ENCODE data around the gene CPLX4. TPM values are rescaled to one million over a fixed set of nuclear protein-coding genes. Genes with fewer than 3 reads are reported as not detected.
A peak's percentile ranks its signal among the peaks of the same experiment; 100 is the strongest.

The CPLX4 gene
- total RNA-seq, 1 donor from 2014 or later = 2.2 TPM

DNA sequence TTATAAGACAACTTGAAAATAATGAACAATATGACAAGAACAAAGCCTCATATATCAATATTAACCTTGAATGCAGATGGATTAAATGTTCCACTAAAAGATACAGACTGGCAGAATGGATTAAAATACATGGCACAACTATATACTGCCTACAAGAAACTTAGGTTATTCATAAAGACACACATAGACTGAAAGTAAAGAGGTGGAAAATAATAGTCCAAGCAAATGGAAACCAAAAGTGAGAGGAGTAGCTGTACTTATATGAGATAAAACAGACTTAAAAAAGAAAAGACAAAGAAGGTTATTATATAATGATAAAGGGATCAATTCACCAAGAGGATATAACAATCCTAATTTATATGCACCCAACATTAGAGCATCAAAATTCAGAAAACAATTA, 22.4 kb upstream of the CPLX4 start:
- Histone ChIP-seq H3K27ac (no peak overlapping the region), H3K36me3 (peaks cover 89% of the 10 kb centered on the region)
- TF ChIP-seq, protein P1, sequence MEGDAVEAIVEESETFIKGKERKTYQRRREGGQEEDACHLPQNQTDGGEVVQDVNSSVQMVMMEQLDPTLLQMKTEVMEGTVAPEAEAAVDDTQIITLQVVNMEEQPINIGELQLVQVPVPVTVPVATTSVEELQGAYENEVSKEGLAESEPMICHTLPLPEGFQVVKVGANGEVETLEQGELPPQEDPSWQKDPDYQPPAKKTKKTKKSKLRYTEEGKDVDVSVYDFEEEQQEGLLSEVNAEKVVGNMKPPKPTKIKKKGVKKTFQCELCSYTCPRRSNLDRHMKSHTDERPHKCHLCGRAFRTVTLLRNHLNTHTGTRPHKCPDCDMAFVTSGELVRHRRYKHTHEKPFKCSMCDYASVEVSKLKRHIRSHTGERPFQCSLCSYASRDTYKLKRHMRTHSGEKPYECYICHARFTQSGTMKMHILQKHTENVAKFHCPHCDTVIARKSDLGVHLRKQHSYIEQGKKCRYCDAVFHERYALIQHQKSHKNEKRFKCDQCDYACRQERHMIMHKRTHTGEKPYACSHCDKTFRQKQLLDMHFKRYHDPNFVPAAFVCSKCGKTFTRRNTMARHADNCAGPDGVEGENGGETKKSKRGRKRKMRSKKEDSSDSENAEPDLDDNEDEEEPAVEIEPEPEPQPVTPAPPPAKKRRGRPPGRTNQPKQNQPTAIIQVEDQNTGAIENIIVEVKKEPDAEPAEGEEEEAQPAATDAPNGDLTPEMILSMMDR (IDR thresholded peaks at IDR 0.05) = no peak
- TF ChIP-seq EZH2 (IDR thresholded peaks at IDR 0.05) (no peak), EZH2phosphoT487 (IDR thresholded peaks at IDR 0.05) (no peak)

DNA sequence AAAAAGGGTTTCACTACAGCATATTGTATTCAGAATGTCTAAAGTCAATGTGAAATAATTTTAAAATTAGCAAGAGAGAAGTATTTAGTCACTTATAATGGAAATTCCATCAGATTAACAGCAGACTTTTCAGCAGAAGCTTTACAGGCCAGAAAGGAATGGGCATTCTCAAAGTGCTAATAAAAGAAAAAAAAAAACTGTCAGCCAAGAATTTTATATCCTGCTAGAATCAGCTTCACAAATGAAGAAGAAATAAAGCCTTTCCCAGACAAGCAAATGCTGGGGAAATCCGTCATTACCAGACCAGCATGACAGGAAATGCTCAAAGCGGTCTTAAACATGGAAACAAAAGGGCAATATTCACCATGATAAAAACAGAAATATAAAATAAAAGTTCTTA, 21.9 kb upstream of the CPLX4 start:
- H3K36me3 Mint-ChIP-seq = peaks cover 83% of the 10 kb centered on the region
- peaks cover 15% of the 10 kb centered on the region for H3F3A ChIP-seq (ENCODE audit: low read depth)
- H3K27ac ChIP-seq = no peak overlapping the region
- no peak overlapping the region for H3K27ac Mint-ChIP-seq
- no peak overlapping the region for H3K9ac ChIP-seq
- H3K36me3 ChIP-seq = peaks cover 86% of the 10 kb centered on the region
- H4K20me1 ChIP-seq (ENCODE audit: low read depth) = peaks cover 62% of the 10 kb centered on the region
- no peaks in the 10 kb centered on the region for H3K27me3 Mint-ChIP-seq (ENCODE audit: insufficient read depth, low read depth)
- no peaks in the 10 kb centered on the region for H3K4me1 Mint-ChIP-seq
- no peak overlapping the region for H2AFZ ChIP-seq (replicated peaks)
- H3K4me3 Mint-ChIP-seq = no peak overlapping the region
- H3K4me1 ChIP-seq = no peaks in the 10 kb centered on the region
- H3K9me3 ChIP-seq (ENCODE audit: low read depth) = no peaks in the 10 kb centered on the region
- peaks cover 38% of the 10 kb centered on the region for H3K9me3 Mint-ChIP-seq
- H3K4me3 ChIP-seq = no peak overlapping the region
- H3K79me2 ChIP-seq (ENCODE audit: low read depth) = peaks cover 92% of the 10 kb centered on the region
- H3K27me3 ChIP-seq = no peaks in the 10 kb centered on the region
- no peak overlapping the region for H3K4me2 ChIP-seq
- TF ChIP-seq, protein P1 (IDR thresholded peaks at IDR 0.05) = no peak
- no peak for TF ChIP-seq EZH2 (IDR thresholded peaks at IDR 0.05)
- TF ChIP-seq EZH2phosphoT487 (IDR thresholded peaks at IDR 0.05) = no peak
- DNase-seq (ENCODE audit: low spot score) = no peak

More for the DNA sequence above, 22.4 kb upstream of the CPLX4 start:
- Mint-ChIP-seq H3K27ac (no peak overlapping the region), H3K27me3 (ENCODE audit: insufficient read depth, low read depth) (no peaks in the 10 kb centered on the region), H3K36me3 (peaks cover 83% of the 10 kb centered on the region), H3K9me3 (peaks cover 40% of the 10 kb centered on the region), H3K4me3 (no peak overlapping the region), H3K4me1 (no peaks in the 10 kb centered on the region)
- Histone ChIP-seq H3K79me2 (ENCODE audit: low read depth) (peaks cover 93% of the 10 kb centered on the region), H3K4me2 (no peak overlapping the region), H3K4me3 (no peak overlapping the region), H3K4me1 (no peaks in the 10 kb centered on the region), H3K9me3 (ENCODE audit: low read depth) (no peaks in the 10 kb centered on the region), H3K27me3 (no peaks in the 10 kb centered on the region), H2AFZ (replicated peaks) (no peak overlapping the region), H3F3A (ENCODE audit: low read depth) (peaks cover 16% of the 10 kb centered on the region), H3K9ac (no peak overlapping the region), H4K20me1 (ENCODE audit: low read depth) (peaks cover 58% of the 10 kb centered on the region)
- DNase-seq (ENCODE audit: low spot score) = no peak

DNA sequence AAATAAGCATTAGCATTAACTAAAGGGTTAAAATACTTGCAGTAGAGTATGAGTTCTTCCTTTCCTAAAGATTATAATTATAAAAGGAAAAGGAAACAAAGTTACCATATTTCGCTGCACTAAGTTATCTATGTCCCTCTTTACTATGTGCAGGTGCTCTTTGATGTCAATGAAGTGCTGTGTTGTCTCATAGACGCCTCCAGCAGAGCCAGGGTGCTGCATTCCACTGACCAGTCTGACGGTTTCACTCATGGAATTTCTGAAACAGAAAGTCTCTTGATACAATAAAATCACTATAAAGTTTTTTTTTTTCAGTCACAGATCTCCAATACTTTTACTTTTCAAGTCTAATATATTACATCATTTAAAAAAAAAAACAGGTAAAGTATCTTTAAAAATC, 14.5 kb upstream of the CPLX4 start:
- Histone ChIP-seq H4K20me1 (ENCODE audit: low read depth) (peaks cover 35% of the 10 kb centered on the region), H3K9ac (no peak overlapping the region), H3K27ac (peak overlapping the region; percentile 60), H3K9me3 (ENCODE audit: low read depth) (no peaks in the 10 kb centered on the region), H3K27me3 (no peaks in the 10 kb centered on the region), H3K4me3 (no peak overlapping the region), H3F3A (ENCODE audit: low read depth) (peaks cover 8% of the 10 kb centered on the region), H3K36me3 (peaks cover 83% of the 10 kb centered on the region), H3K4me1 (no peaks in the 10 kb centered on the region), H2AFZ (replicated peaks) (no peak overlapping the region), H3K4me2 (no peak overlapping the region), H3K79me2 (ENCODE audit: low read depth) (peaks cover 41% of the 10 kb centered on the region)
- TF ChIP-seq EZH2 (IDR thresholded peaks at IDR 0.05) = no peak
- TF ChIP-seq, protein P1 (IDR thresholded peaks at IDR 0.05) = no peak
- TF ChIP-seq EZH2phosphoT487 (IDR thresholded peaks at IDR 0.05) = no peak
- Mint-ChIP-seq H3K27me3 (ENCODE audit: insufficient read depth, low read depth) (no peaks in the 10 kb centered on the region), H3K36me3 (peaks cover 42% of the 10 kb centered on the region), H3K4me1 (peaks cover 3% of the 10 kb centered on the region), H3K27ac (no peak overlapping the region), H3K4me3 (no peak overlapping the region), H3K9me3 (no peaks in the 10 kb centered on the region)
- DNase-seq (ENCODE audit: low spot score) = no peak
